Neural crest cell (in vitro differentiated cells): ENCODE measurements around the gene HOXB9. TPM values are rescaled to one million over a fixed set of nuclear protein-coding genes. Genes with fewer than 3 reads are reported as not detected.

Source experiments
- DNase-seq: peaks from one replicate; pipeline ENCODE4 v3.0.0; 2021; ENCODE audit warnings: low read depth, mixed read lengths, low spot score
- H3K27ac Mint-ChIP-seq: one replicate; pipeline ENCODE4 v1.8.0; 2021; ENCODE audit warnings: mild to moderate bottlenecking, mixed read lengths; ENCODE audit not compliant: unreplicated experiment
- H3K27me3 Mint-ChIP-seq: 2 replicates; pipeline ENCODE4 v1.8.0; 2021; ENCODE audit warnings: low read depth, mild to moderate bottlenecking, mixed read lengths
- H3K36me3 Mint-ChIP-seq: 2 replicates; pipeline ENCODE4 v1.8.0; 2021; ENCODE audit warnings: low read depth, mild to moderate bottlenecking, mixed read lengths
- H3K4me1 Mint-ChIP-seq: 2 replicates; pipeline ENCODE4 v1.8.0; 2021; ENCODE audit warnings: mixed read lengths
- H3K4me3 Mint-ChIP-seq: one replicate; pipeline ENCODE4 v1.8.0; 2021; ENCODE audit warnings: mild to moderate bottlenecking, mixed read lengths
- H3K9me3 Mint-ChIP-seq: 2 replicates; pipeline ENCODE4 v1.8.0; 2021; ENCODE audit warnings: mixed read lengths
- CTCF ChIP-seq: fragments of 200-600 bp; sonication (generic); conservative IDR thresholded peaks from 2 replicates; pipeline ENCODE4 v1.5.0; 2021; ENCODE audit warnings: antibody characterized with exemption, mild to moderate bottlenecking
- total RNA-seq: library from RNA; stranded (reverse); gene quantifications from 2 replicates; pipeline ENCODE4 v1.2.1, GENCODE V29; 2021

Gene HOXB9
- total RNA-seq, 1 donor from 2014 or later = 89.8 TPM

GRCh38 chr17:48620461-48621139, 5.6 kb downstream of the HOXB9 start:
- peaks cover 9% of the 10 kb centered on the region for H3K4me1 Mint-ChIP-seq
- DNase-seq = no peak

GRCh38 chr17:48619826-48620449, 6.2 kb downstream of the HOXB9 start:
- no peak for TF ChIP-seq CTCF
- Mint-ChIP-seq H3K4me1 (peaks cover 9% of the 10 kb centered on the region), H3K9me3 (no peaks in the 10 kb centered on the region), H3K36me3 (peaks cover 10% of the 10 kb centered on the region), H3K27me3 (peaks cover 100% of the 10 kb centered on the region), H3K4me3 (peak overlapping the region; percentile 86), H3K27ac (no peak overlapping the region)
- no peak for DNase-seq

More at GRCh38 chr17:48620461-48621139, 5.6 kb downstream of the HOXB9 start:
- Mint-ChIP-seq H3K27me3 (peaks cover 100% of the 10 kb centered on the region), H3K4me3 (peak overlapping the region; percentile 86), H3K9me3 (no peaks in the 10 kb centered on the region), H3K36me3 (peaks cover 10% of the 10 kb centered on the region), H3K27ac (no peak overlapping the region)
- TF ChIP-seq CTCF = no peak

GRCh38 chr17:48618256-48618896, 7.8 kb downstream of the HOXB9 start:
- peak overlapping the region; percentile 97 for H3K27ac Mint-ChIP-seq
- TF ChIP-seq CTCF = peak; percentile 100
- no peaks in the 10 kb centered on the region for H3K9me3 Mint-ChIP-seq
- H3K4me1 Mint-ChIP-seq = peaks cover 9% of the 10 kb centered on the region
- peak overlapping the region; percentile 88 for H3K4me3 Mint-ChIP-seq
- peaks cover 12% of the 10 kb centered on the region for H3K36me3 Mint-ChIP-seq
- DNase-seq = peak; percentile 96
- peaks cover 100% of the 10 kb centered on the region for H3K27me3 Mint-ChIP-seq

- H3K27me3 Mint-ChIP-seq = peaks cover 100% of the 10 kb centered on the region
- peaks cover 14% of the 10 kb centered on the region for H3K4me1 Mint-ChIP-seq
- no peaks in the 10 kb centered on the region for H3K9me3 Mint-ChIP-seq
- H3K36me3 Mint-ChIP-seq = peaks cover 15% of the 10 kb centered on the region
- no peak overlapping the region for H3K27ac Mint-ChIP-seq
- no peak for TF ChIP-seq CTCF
- DNase-seq = no peak
- peak overlapping the region; percentile 88 for H3K4me3 Mint-ChIP-seq
Observed at GRCh38 chr17:48617471-48618255, 8.5 kb downstream of the HOXB9 start.

GRCh38 chr17:48616717-48617470, 9.3 kb downstream of the HOXB9 start:
- peaks cover 16% of the 10 kb centered on the region for H3K36me3 Mint-ChIP-seq
- H3K4me3 Mint-ChIP-seq = peak overlapping the region; percentile 88
- no peak overlapping the region for H3K27ac Mint-ChIP-seq
- peaks cover 19% of the 10 kb centered on the region for H3K4me1 Mint-ChIP-seq
- no peak for TF ChIP-seq CTCF
- no peaks in the 10 kb centered on the region for H3K9me3 Mint-ChIP-seq
- no peak for DNase-seq
- peaks cover 100% of the 10 kb centered on the region for H3K27me3 Mint-ChIP-seq
